Dermis blood vessel endothelial cell (primary cell): ENCODE data around the gene TMC4. TPM values are rescaled to one million over a fixed set of nuclear protein-coding genes. Genes with fewer than 3 reads are reported as not detected.
A peak's percentile ranks its signal among the peaks of the same experiment; 100 is the strongest.
"Not testable (repeated sequence)": the region's sequence is repeated elsewhere in the genome, so short reads cannot be mapped to it uniquely, and the experiment has no call there.

Experiments
- DNase-seq: peaks from one replicate; pipeline ENCODE4 v3.0.0; 2010
- total RNA-seq: library from RNA; depleted of rRNA; stranded (reverse); fragments of >200 nt; gene quantifications from 2 replicates; pipeline ENCODE4 v1.2.3, GENCODE V29; 2014

Gene TMC4
- total RNA-seq, 1 donor from 2014 or later, result 0.68 TPM

DNA sequence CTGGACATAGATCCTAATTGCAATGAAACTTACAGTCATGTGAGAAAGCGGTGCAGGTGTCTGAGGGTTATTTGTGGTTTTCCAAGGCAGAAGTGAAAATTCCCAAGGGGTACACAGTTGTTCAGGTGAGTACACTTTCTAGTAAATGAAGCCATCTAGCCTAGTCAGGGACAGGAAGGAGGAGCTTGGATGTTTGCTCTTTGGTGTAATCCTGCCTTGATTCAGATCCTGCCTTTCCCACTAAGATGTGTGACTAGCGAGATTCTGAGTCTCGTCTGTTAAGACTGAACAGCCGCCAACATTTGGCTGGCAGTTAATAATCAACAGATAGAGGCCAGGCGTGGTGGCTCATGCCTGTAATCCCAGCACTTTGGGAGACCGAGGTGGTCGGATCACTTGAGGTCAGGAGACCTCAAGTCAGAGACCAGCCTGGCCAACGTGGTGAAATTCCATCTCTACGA, 30.2 kb upstream of the TMC4 start:
- no peak for DNase-seq

DNA sequence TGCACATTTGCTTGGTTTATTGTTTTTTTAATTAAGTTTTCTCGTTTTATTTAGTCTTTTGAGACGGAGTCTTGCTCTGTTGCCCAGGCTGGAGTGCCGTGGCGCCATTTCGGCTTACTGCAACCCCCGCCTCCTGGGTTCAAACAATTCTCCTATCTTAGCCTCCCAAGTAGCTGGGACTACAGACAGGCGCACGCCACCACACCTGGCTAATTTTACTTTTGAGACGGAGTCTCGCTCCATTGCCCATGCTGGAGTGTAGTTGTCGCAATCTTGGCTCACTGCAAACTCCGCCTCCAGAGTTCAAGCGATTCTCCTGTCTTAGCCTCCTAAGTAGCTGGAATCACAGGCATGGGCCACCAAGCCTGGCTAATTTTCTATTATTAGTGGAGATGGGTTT, 29.0 kb upstream of the TMC4 start:
- no peak for DNase-seq

DNA sequence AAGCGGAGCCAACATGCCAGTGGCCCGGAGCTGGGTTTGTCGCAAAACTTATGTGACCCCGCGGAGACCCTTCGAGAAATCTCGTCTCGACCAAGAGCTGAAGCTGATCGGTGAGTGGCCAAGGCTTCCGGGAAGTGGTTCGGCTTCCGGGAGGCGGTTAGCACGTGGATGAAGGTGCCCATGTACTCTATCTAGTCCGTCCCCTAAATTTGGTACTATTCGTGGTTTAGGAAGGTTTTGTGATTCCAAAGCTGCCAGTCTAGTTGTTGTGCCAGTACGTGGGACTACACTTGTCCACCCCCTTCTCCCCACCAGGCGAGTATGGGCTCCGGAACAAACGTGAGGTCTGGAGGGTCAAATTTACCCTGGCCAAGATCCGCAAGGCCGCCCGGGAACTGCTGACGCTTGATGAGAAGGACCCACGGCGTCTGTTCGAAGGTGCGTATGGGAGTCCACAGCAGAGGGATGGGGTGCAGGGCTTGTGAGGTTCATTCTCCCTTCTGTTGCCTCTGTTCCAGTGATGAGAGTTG, 28.3 kb upstream of the TMC4 start:
- no peak for DNase-seq

DNA sequence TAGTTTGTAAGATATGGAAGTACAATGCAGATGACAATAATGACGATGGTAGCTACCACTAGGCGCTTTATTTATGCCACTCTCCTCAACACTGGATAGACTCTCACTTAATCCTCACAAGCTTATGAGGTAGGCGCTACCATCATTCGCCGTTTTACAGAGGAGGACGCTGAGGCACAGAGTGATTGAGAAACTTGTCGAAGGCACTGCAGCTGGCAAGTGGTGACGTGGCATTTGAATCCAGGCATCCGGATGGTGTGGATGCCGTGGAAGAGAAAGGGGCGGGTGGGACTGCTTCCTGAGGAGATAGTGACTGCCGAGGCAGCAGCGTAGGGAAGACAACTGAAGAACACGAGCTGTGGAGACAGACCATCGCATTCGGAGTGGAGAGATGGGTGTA, 26.4 kb upstream of the TMC4 start:
- DNase-seq, result no peak

DNA sequence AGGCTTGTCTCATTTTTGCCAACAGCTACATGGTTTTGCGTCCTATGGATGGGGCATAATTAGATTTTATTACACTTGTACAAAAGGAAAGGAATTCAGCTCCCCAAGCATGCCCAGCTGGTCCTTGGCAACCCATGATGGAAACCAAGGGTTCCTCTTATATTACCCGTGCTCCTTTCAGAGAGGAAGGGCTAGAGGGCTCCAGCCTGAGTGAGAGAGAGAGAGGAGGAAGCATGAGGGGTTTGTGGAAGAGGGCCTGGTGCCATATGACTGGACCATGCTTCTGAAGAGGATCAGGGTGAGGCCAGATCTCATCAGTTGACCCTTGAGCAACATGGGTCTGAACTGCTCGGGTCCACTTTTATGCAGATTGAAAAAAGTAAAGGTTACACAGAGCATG, 24.2 kb upstream of the TMC4 start:
- DNase-seq, result no peak

DNA sequence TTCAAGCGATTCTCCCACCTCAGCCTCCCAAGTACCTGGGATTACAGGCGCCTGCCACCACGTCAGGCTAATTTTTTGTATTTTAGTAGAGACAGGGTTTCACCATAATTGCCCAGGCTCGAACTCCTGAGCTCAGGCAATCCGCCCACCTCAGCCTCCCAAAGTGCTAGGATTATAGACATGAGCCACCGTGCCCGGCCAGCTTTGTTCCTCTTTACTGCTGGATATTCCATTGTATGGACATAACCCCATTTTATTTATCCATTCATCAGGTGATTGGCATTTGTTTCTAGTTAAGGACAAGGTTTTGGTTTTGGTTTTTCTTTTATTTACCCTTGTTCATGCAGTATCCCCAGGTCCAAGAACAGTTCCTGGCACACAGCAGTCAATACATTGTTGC, 23.6 kb upstream of the TMC4 start:
- no peak for DNase-seq

DNA sequence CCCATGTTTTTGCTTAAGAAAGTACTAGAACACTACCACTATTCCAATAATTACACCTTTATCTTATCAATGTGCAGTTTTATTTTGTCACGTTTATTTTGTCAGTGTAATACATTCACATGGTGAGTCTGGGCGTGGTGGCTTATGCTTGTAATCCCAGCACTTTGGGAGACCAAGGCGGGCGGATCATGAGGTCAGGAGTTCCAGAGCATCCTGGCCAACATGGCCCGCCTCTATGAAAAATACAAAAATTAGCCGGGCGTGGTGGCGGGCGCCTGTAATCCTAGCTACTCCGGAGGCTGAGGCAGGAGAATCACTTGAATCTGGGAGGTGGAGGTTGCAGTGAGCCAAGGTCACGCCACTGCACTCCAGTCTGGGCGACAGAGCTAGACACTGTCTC, 21.5 kb upstream of the TMC4 start:
- DNase-seq, result not testable (repeated sequence)

DNA sequence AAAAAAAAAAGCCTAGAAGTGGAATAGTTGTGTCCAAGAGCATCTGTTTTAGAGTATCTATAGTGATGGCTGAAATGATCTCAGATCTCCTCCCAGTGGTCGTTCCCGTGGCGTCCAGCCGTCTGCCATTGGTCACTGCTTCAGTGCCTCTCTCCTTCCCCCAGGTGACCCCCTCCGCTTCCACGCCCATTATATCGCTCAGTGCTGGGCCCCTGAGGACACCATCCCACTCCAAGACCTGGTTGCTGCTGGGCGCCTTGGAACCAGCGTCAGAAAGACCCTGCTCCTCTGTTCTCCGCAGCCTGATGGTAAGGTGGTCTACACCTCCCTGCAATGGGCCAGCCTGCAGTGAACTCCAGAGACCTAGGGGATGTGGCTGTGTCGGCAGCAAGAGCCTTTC, 20.1 kb upstream of the TMC4 start:
- no peak for DNase-seq

DNA sequence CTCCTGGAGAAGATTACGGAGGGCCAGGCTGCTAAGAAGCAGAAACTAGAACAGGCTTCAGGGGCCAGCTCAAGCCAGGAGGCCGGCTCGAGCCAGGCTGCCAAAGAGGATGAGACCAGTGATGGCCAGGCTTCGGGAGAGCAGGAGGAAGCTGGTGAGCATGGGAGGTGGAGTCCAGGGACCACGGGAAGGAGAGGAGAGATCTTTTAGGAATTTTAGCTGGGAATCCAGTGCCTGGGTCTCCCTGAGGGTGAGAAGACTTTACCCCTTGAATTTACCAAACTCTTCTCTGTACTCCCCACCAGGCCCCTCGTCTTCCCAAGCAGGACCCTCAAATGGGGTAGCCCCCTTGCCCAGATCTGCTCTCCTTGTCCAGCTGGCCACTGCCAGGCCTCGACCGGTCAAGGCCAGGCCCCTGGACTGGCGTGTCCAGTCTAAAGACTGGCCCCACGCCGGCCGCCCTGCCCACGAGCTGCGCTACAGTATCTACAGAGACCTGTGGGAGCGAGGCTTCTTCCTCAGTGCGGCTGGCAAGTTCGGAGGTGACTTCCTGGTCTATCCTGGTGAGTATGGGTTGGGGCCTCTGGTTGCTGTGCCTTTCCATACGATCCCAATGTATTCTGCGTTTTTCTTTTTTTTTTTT, 19.0 kb upstream of the TMC4 start:
- no peak for DNase-seq

DNA sequence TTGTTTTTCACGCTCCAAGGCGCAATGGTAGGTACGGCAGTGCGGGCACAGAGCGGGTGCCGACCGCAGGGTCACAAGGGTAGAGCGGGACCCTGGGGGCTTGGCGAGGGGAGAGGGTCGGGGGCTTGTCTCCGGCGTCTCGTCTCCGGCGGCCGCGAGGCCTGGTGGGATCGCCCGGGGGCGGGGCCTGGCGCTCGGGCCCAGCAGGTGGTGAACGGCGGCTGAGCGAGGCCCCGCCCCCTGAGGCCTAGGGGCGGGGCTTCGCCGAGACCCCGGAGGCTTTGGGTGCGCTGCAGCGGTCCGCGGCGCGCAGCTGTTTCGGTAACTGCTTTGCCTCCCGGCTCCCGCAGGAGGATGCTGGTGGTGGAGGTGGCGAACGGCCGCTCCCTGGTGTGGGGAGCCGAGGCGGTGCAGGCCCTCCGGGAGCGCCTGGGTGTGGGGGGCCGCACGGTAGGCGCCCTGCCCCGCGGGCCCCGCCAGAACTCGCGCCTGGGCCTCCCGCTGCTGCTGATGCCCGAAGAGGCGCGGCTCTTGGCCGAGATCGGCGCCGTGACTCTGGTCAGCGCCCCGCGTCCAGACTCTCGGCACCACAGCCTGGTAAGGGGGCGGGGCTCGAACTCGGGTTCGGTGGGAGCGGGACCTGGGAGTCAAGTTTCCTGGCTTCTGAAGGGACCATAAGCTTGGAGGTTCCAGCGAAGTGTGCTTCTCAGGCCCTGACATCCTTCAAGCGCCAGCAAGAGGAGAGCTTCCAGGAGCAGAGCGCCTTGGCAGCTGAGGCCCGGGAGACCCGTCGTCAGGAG, 18.3 kb upstream of the TMC4 start, which contains the start of gene TSEN34:
TSEN34 (plus strand) TSS at position 298 of the 800 bp plus-strand sequence; CDS start at position 355, 57 bp downstream.
- peak; percentile 86 for DNase-seq

DNA sequence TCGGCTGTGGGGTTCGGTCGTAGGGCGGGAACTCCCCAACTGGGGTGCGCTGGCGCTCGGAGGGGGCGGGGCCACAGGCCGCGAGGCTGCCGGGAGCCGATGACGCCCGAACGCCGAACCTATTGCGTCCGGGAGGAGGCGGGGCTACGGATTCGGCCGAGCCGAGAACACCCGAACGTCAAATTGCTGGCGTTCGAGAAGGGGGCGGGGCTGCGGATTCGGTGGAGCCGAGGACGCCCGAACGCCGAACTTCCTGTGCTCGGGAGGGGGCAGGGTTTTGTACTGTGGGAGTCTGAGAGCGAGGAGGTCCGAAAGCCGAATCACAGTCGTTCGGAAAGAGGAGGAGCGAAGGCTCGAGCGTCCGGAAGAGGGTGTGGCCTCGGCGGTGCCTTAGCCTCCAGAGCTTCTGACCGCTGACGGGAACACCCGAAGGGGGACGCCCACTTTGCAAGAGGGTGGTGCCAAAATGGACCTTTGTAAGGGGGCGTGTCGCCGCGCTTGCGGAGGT, 17.6 kb upstream of the TMC4 start:
- DNase-seq, result peak; percentile 100

DNA sequence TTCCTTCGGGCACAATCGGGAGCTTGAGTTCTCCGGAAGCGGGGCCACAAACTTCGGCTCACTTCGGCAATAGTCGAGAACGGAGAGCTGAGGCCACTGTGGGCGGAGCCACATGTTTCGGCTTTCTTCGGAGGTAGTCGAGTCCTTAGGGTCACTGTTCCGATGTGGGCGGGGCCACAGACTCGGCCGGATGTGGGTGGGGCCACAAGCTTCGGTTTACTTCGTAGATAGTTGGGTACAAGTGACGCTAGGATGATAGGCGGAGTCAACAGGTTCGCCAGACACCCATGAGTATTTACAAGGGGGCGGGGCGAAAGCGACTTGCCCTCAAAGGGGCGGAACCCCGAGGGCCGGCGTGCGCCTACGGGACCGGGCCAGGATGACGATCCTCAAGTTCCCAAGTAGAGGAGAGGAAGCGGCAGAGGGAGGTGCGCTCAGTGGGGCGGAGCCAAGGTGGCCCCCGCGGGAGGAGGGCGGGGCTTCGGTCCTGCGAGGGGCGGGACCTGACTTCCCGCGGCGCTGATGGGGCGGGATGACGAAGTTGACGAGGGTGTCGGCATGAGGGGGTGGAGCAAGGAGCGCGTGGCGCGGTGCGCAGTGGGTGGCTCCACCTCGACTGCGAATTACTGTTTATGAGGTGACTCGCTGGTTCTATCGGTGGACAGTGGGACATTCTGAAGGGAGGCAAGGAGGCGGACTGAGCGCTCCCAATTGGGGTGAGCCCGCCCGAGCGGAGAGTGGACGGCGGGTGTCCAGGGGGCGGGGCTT, 17.0 kb upstream of the TMC4 start:
- peak; percentile 100 for DNase-seq

DNA sequence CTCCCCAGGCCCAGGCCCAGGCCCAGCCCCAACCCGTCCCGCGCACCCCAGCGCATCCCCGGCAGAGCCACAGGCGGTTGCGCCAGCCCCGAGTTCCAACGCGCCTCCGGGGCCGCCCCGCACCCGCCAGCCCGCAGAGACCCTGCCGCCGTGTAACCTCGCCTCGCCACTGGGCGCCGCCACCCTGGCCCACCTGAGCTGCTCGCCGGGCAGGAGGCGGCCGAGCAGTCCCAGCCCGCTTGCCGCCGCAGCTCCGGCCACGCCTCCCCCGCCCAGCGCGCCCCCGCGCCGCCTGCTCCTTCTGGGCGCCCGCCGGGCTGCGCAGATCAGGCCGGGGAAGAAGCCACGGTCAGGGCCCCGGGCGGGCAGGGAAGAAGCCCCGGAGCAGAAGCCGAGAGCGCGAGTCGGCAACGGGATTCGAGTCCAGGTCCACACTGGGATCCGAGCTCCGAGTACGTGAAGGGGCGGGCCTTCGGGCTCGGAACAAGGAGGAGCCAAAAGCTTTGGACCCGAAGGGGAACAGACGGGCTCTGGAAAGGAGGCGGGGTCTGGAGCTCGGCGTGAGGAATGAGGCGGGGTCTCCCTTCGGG, 16.3 kb upstream of the TMC4 start, which contains the start of gene MBOAT7:
MBOAT7 (minus strand) TSS at position 436 of the 590 bp plus-strand sequence. CDS start 1,072 bp downstream, outside the sequence.
- DNase-seq, result no peak

DNA sequence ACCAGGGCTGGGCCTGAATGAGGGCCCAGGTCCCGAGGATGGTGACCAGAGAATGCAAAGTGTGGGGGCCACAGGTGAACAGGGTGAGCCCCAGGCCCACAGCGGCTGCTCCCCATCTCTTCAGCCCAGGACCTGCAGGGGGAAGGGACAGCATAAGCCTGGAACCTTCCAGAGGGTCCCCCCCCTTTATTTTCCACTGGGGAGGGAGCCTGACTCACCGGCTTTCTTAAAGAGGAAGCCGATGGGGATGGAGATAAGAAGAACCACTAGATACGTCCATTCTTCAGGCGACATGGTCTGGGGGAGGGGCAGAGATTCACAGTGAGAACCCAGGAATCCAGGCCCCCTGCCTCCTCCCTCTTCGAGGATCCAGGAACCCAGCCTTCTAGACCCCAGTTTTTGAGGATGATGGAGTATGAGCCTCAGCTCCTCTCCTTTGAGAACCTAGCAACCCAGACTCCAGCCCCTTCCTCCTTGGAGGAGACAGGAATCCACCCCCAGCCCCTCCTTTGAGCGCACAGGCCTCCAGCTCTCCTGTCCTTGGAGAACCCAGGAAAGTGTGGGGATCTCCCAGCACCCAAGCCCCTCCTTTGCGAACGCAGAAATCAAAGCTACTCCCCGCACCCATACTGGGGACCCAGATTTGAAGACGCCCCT, 15.4 kb upstream of the TMC4 start:
- peak; percentile 91 for DNase-seq

DNA sequence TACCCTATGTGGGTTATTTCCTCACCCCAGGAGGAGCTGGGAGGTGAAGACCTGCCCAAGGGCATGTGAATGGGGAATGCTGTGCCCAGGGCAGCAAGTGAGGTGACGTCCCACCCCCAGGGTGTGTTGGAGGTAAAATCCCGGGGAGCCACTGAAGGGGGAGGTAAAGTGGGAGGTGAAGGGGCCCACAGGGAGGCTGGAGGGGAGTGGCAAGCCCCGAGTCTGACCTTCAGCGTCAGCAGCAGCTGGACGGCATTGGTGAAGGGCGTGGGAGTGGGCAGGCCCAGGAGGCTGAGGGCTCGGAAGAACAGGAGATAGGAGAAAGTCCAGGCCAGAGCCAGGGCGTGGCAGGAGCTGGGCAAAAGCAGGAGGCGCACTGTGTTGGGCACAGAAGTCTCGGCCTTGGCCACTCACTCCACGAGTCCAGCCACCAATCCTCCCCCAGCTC, 14.0 kb upstream of the TMC4 start:
- DNase-seq, result no peak

DNA sequence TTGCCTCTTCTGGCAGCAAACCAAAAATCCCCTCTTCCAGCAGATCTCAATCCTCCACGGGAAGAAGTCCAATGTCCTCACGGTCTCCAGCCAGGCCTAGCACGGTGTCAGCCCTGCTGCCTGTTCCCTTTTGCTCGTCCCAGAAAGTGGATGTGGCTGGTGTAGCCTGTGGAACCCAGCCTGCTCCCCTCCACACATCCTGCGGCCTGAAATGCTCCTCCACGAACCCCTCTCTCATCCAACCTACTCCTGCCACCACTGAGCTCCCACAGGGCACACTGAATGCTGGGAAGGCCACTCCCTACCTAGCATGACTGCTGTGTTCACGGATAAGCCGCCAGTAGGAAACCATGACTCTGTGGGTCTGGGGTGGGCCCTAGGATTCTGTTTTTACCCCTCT, 13.4 kb upstream of the TMC4 start:
- DNase-seq, result no peak

DNA sequence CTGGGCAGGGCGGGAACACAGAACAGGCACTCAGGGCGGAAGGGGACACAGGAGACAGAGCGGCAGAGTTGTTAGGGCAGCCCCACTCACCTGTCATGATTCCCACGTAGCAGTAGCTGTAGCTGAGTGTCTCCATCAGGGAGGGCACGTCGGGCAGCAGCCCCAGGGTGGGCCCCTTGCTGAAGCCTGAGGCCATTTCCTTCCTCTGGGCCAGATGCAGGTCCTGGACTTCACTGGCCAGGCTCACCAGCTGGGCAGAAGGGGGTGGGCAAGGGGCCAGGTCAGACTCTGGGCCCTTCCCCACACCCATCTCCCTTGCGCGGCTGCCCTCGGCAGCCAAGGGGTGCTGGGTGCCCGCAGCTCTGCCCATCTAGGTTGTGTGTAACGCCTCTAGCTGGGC, 10.5 kb upstream of the TMC4 start:
- peak; percentile 54 for DNase-seq

DNA sequence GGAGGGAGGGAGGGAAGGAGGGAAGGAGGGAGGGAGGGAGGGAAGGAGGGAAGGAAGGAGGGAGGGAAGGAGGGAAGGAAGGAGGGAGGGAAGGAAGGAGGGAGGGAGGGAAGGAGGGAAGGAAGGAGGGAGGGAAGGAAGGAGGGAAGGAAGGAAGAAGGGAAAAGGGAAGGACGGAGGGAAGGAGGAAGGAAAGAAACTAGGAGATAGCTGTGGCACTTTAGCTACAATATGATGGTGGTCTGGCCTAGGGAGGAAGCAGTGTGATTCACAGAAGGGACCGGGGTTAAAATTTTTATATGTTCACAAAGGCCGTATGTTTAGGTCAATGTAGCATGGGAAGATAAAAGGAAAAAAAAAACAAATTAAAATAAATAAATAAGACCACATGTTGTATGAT, 8.9 kb upstream of the TMC4 start:
- DNase-seq, result not testable (repeated sequence)

DNA sequence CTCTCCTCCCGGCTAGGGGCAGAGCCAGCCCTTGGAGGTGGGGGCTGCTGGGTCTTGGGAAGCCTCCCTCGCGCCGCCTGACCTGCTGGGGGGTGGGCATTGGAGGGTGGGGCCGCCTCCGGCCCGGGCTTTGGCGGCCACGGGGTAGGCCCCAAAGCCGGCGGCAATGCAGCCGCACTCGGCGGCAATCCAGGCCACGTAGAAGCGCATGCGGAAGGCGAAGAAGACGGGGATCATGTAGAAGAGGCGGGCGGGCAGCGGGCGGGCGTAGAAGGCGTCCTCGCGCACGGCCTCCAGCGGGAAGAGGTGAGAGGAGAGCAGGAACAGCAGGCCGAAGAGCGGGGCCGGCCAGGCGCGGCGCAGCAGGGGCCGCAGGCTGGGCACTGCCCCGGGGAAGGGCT, 7.7 kb upstream of the TMC4 start:
- no peak for DNase-seq

DNA sequence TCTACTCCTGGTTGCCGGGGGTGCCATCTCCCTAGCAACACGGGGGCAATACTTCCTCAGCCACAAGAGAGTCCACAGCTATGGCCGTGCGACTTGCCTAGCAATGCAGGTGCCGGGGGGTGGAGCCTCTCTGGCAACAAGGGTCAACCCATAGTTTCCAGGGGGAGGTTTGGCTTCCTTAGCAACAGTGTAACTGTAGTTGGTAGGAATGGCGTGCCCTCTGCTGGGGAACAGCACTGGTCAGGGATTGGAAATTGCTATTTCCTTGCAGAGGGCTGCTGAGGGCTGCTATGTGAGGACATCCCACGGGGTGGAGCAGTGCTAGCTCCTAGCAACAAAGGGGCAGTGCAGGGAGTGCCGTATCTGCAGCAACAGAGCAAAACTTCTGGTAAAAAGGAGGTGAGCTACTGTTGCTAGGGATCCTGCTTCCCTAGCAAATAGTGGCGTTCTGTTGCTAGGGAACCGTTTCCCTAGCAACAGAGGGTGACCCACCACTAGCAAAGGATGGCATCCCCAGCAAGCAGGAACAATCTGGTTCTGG, 7.0 kb upstream of the TMC4 start:
- peak; percentile 87 for DNase-seq

DNA sequence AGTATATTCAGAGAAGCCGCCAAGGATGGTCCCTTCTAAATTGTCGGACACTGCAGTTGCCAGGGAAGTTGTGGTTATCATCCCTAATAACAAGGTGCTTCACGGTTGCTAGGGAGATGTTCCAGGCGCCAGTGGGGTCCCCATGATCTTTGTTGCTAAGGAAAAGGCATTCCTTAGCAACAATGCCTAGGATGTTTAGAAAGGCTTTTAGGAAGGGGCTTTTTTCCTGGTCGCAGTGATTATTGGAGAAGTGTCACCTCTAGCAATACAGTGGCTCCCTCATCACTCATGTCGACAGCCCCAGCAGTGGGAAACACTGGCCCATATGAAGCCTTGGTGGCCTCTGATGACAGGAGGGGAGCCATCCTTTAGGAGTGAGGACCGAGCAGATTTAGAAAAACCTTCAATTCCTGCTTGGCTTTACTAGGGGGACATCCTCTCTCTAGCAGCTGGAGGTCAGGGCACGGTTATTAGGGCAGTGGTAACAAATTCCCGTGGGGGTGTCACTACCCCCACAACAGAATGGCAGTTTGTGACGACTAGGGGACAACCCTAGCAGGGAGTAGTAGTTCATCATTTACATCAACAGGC, 6.4 kb upstream of the TMC4 start:
- DNase-seq, result no peak
